ENCODE measurements around the gene PABPN1L. TPM values are rescaled to one million over a fixed set of nuclear protein-coding genes. Genes with fewer than 3 reads are reported as not detected.

PABPN1L gene
- total RNA-seq, 2 experiments from 2014 or later = not detected

DNA sequence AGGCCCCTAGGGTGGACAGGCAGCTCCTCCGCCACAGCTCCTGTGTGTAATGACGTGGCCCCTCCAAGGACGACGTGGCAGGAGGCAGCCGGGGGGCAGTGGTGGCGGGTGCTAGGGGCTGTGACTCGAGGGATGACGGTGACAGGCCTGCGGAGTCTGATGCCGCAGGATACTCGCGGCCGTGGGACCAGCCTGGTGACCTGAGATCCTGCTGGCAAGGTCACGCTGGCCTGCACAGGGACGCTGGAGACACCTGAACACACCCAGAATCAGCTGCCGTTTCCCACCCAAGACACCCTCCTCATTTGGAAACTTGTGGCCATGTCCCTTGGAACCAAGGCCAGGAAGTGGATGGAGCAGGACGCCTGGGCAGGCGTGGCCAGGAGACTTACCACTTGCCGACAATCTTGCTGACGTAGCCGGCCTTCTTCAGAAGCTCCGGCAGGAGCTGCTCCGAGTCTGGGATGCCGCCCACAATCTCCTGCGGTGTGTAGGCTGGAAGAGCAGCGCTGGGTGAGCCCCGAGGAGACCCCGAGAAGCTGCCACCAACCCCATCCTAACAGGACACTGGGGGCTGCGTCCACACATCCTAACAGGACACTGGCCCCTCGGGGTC, 25.8 kb downstream of the PABPN1L start:
- Mint-ChIP-seq H3K27ac (no peak overlapping the region), H3K27me3 (no peaks in the 10 kb centered on the region), H3K9me3 (no peaks in the 10 kb centered on the region), H3K4me1 (no peaks in the 10 kb centered on the region), H3K4me3 (no peak overlapping the region), H3K36me3 (ENCODE audit: low read depth) (no peaks in the 10 kb centered on the region)
- POLR2A ChIA-PET = no interaction called here
- CTCF ChIA-PET = interaction anchor here (0.5 to 0.6 kb wide), 2 partner anchors 11 to 12 kb away, joined by 3 to 4 read pairs; no protein-coding TSS in a partner anchor
- no peak for DNase-seq

GRCh38 chr16:88839745-88840599, 26.5 kb downstream of the PABPN1L start:
- no peak for DNase-seq
- Mint-ChIP-seq H3K36me3 (ENCODE audit: low read depth) (no peaks in the 10 kb centered on the region), H3K4me1 (no peaks in the 10 kb centered on the region), H3K4me3 (no peak overlapping the region), H3K27me3 (no peaks in the 10 kb centered on the region), H3K9me3 (no peaks in the 10 kb centered on the region), H3K27ac (no peak overlapping the region)
- POLR2A ChIA-PET = no interaction called here
- CTCF ChIA-PET = interaction anchor here (0.6 kb wide), 1 partner anchor 11 kb away, joined by 3 read pairs; no protein-coding TSS in a partner anchor

DNA sequence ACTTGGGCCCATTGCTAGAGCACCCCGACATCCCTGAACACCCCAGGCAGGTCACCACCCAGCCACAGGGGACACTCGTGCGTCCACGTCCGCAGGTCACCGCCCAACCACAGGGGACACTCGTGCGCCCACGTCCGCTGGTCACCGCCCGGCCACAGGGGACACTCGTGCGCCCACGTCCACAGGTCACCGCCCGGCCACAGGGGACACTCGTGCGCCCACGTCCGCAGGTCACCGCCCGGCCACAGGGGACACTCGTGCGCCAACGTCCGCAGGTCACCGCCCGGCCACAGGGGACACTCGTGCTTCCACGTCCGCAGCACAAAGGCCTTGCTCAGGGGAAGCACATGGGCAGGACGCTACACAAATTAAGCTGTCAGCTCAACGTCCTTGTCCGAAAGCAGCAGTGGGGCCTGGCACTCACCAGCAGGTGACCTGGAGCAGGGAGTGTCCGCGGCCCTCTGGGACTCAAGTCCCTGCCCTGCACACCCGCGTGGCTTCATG, 27.4 kb downstream of the PABPN1L start:
- Mint-ChIP-seq H3K4me3 (no peak overlapping the region), H3K27ac (no peak overlapping the region), H3K9me3 (no peaks in the 10 kb centered on the region), H3K4me1 (no peaks in the 10 kb centered on the region), H3K36me3 (ENCODE audit: low read depth) (no peaks in the 10 kb centered on the region), H3K27me3 (no peaks in the 10 kb centered on the region)
- POLR2A ChIA-PET = no interaction called here
- CTCF ChIA-PET = no interaction called here
- DNase-seq = no peak

DNA sequence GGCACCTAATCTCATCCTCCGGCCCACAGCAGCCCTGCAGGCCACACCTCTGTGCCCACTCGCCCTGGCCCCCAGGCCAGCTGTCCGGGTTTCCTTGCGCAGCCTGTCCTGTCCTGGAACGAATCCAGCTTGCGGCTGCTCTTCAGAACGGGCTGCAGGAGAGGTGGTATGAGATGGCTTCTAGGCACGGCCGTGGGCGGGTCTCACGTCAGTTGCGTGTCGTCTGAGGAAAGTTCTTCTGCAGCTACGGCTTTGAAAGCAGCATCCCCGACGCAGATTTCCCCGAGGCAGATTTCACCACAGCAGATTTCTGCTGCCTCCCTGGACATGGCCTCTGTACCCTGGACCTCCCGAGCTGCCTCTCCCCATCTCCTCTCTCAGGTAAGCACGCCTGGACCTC, 27.9 kb downstream of the PABPN1L start:
- no peak overlapping the region for H3K27ac Mint-ChIP-seq
- ChIA-PET POLR2A (no interaction called here), CTCF (interaction anchor here (0.8 kb wide), 1 partner anchor 11 kb away, joined by 3 read pairs; no protein-coding TSS in a partner anchor)
- H3K36me3 Mint-ChIP-seq (ENCODE audit: low read depth) = no peaks in the 10 kb centered on the region
- H3K9me3 Mint-ChIP-seq = no peaks in the 10 kb centered on the region
- H3K27me3 Mint-ChIP-seq = no peaks in the 10 kb centered on the region
- H3K4me1 Mint-ChIP-seq = no peaks in the 10 kb centered on the region
- no peak overlapping the region for H3K4me3 Mint-ChIP-seq
- DNase-seq = no peak

- no peaks in the 10 kb centered on the region for H3K36me3 Mint-ChIP-seq (ENCODE audit: low read depth)
- ChIA-PET CTCF (no interaction called here), POLR2A (no interaction called here)
- H3K27me3 Mint-ChIP-seq = no peaks in the 10 kb centered on the region
- H3K27ac Mint-ChIP-seq = no peak overlapping the region
- no peak overlapping the region for H3K4me3 Mint-ChIP-seq
- DNase-seq = no peak
- H3K4me1 Mint-ChIP-seq = no peaks in the 10 kb centered on the region
- no peaks in the 10 kb centered on the region for H3K9me3 Mint-ChIP-seq
Measured at GRCh38 chr16:88837806-88838205, 28.7 kb downstream of the PABPN1L start.

GRCh38 chr16:88836791-88837190, 29.7 kb downstream of the PABPN1L start:
- H3K27me3 Mint-ChIP-seq = no peaks in the 10 kb centered on the region
- no peak overlapping the region for H3K4me3 Mint-ChIP-seq
- H3K9me3 Mint-ChIP-seq = no peaks in the 10 kb centered on the region
- no peak for DNase-seq
- ChIA-PET POLR2A (no interaction called here), CTCF (no interaction called here)
- H3K36me3 Mint-ChIP-seq (ENCODE audit: low read depth) = no peaks in the 10 kb centered on the region
- H3K4me1 Mint-ChIP-seq = no peaks in the 10 kb centered on the region
- no peak overlapping the region for H3K27ac Mint-ChIP-seq

DNA sequence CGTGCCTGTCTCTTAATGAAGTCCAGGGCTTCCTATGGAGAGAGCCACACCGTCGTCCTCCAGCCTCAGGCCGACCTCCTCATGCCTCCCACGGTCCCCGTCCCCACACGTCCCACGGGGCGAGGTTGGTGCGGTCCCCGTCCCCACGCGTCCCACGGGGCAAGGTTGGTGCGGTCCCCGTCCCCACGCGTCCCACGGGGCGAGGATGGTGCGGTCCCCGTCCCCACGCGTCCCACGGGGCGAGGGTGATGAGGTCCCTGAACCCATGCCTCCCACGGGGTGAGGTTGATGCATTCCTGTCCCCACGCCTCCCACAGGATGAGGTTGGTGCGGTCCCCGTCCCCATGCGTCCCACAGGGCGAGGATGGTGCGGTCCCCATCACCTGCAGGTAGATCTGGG, 30.6 kb downstream of the PABPN1L start:
- Mint-ChIP-seq H3K36me3 (ENCODE audit: low read depth) (no peaks in the 10 kb centered on the region), H3K27me3 (no peaks in the 10 kb centered on the region), H3K4me3 (no peak overlapping the region), H3K4me1 (no peaks in the 10 kb centered on the region), H3K9me3 (no peaks in the 10 kb centered on the region), H3K27ac (no peak overlapping the region)
- no peak for DNase-seq
- ChIA-PET CTCF (no interaction called here), POLR2A (no interaction called here)

DNA sequence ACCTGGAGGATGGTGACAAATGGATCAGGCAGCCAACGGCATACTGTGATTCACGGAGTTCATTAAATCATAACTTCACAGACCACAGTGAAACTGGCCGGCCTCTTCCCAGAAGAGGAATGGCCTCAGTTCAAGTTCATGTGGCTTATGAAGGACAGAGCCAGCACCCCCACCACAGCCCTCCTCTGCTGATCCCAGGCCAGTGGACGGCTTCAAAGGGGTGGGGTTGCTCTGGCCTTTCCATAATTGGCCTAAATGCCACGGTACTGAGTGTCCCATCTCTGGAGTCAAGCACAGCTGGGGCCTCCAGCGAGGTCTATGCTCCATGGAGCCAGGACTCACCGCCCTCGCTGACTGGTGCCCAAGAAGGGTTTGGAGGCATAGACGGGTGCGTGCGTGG, 31.1 kb downstream of the PABPN1L start:
- H3K4me1 Mint-ChIP-seq = no peaks in the 10 kb centered on the region
- POLR2A ChIA-PET = no interaction called here
- no peaks in the 10 kb centered on the region for H3K36me3 Mint-ChIP-seq (ENCODE audit: low read depth)
- no peak overlapping the region for H3K4me3 Mint-ChIP-seq
- H3K27me3 Mint-ChIP-seq = no peaks in the 10 kb centered on the region
- DNase-seq = no peak
- H3K27ac Mint-ChIP-seq = no peak overlapping the region
- no peaks in the 10 kb centered on the region for H3K9me3 Mint-ChIP-seq
- CTCF ChIA-PET = no interaction called here

DNA sequence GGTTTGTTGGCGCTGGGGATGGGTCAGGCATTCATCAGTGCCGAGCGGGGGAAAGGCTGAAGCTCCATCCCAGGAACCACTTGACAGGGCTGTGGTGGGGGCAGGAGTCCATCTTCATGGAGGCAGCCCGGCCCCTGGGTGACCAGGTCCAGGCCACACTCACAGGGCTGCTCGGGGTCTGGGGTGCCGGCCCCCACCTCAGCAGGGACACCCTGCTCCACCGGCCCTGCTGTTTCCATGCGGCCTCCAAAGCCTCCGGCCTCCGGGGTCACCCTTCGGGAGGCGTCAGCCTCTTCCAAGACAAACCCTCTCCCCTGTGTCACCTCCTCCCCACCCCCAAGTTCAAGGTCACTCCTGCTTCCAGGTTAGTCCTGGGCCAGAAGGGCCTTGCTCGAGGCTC, 31.8 kb downstream of the PABPN1L start:
- Mint-ChIP-seq H3K27me3 (no peaks in the 10 kb centered on the region), H3K4me1 (no peaks in the 10 kb centered on the region), H3K4me3 (no peak overlapping the region), H3K9me3 (no peaks in the 10 kb centered on the region), H3K36me3 (ENCODE audit: low read depth) (no peaks in the 10 kb centered on the region), H3K27ac (no peak overlapping the region)
- ChIA-PET POLR2A (no interaction called here), CTCF (interaction anchor here (2.1 kb wide), 1 partner anchor 22 kb away, joined by 4 read pairs; the partner anchor contains the start of genes GALNS and TRAPPC2L)
- no peak for DNase-seq

DNA sequence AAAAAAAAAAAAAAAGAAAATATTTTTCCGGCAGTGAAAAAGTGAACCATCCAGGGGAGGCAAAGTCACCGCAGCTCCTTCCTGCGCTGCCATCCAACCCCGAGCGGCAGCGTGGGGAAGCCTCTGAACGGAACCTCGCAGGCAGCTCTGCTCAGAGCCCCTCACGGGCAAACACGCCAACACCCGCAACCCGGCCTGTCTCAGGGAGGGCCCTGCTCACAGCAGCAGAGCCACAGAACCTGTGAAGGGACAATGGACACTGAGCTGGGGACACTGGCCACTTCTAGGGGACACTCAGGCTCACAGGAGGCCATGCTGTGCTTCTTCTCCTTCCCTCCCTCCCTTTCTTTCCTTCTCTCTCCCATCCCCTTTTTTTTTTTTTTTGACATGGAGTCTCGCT, 33.4 kb downstream of the PABPN1L start:
- CTCF ChIA-PET = interaction anchor here (0.6 to 2.1 kb wide), 2 partner anchors 24 to 88 kb away, joined by 3 to 4 read pairs; partner anchors contain the start of genes GALNS and TRAPPC2L
- Mint-ChIP-seq H3K4me3 (no peak overlapping the region), H3K27ac (no peak overlapping the region)

DNA sequence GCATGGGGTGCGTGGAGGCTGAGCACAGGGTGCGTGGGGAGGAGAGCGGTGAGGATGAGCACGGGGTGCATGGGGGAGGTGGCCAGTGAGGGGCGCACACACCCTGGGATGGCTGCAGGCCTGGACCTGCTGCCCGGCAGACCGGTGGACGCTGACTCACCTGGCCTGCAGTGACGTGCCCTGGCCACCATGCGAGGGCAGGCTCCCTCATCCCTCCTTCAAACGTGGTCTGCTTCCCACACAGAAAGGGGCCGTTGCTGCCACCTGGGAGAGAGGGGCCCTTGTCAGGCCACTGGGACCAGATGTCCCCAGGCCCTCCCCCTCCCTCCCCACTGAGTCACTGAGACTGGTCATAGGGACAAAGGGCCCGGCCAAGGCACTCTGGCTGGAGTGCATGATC, 34.6 kb downstream of the PABPN1L start:
- ChIA-PET CTCF (no interaction called here), POLR2A (no interaction called here)
- Mint-ChIP-seq H3K27me3 (no peaks in the 10 kb centered on the region), H3K4me3 (no peak overlapping the region), H3K4me1 (no peaks in the 10 kb centered on the region), H3K36me3 (ENCODE audit: low read depth) (no peaks in the 10 kb centered on the region), H3K27ac (no peak overlapping the region), H3K9me3 (no peaks in the 10 kb centered on the region)
- DNase-seq = no peak

More for the DNA sequence above, 33.4 kb downstream of the PABPN1L start:
- H3K9me3 Mint-ChIP-seq = no peaks in the 10 kb centered on the region
- no peaks in the 10 kb centered on the region for H3K27me3 Mint-ChIP-seq
- POLR2A ChIA-PET = no interaction called here
- DNase-seq = no peak
- H3K36me3 Mint-ChIP-seq (ENCODE audit: low read depth) = no peaks in the 10 kb centered on the region
- no peaks in the 10 kb centered on the region for H3K4me1 Mint-ChIP-seq

- DNase-seq = no peak
- no peak overlapping the region for H3K4me3 Mint-ChIP-seq
- H3K9me3 Mint-ChIP-seq = no peaks in the 10 kb centered on the region
- no peaks in the 10 kb centered on the region for H3K4me1 Mint-ChIP-seq
- H3K27ac Mint-ChIP-seq = no peak overlapping the region
- POLR2A ChIA-PET = no interaction called here
- CTCF ChIA-PET = interaction anchor here (1.1 kb wide), 1 partner anchor 27 kb away, joined by 3 read pairs; no protein-coding TSS in a partner anchor
- H3K27me3 Mint-ChIP-seq = no peaks in the 10 kb centered on the region
- H3K36me3 Mint-ChIP-seq (ENCODE audit: low read depth) = no peaks in the 10 kb centered on the region
Measured at GRCh38 chr16:88830783-88831182, 35.7 kb downstream of the PABPN1L start.

GRCh38 chr16:88830258-88830657, 36.2 kb downstream of the PABPN1L start:
- no peak overlapping the region for H3K27ac Mint-ChIP-seq
- no peaks in the 10 kb centered on the region for H3K27me3 Mint-ChIP-seq
- DNase-seq = no peak
- ChIA-PET CTCF (interaction anchor here (1.1 kb wide), 1 partner anchor 28 kb away, joined by 3 read pairs; no protein-coding TSS in a partner anchor), POLR2A (no interaction called here)
- H3K36me3 Mint-ChIP-seq (ENCODE audit: low read depth) = no peaks in the 10 kb centered on the region
- no peaks in the 10 kb centered on the region for H3K9me3 Mint-ChIP-seq
- no peak overlapping the region for H3K4me3 Mint-ChIP-seq
- H3K4me1 Mint-ChIP-seq = no peaks in the 10 kb centered on the region
